Activated CD4-positive, alpha-beta T cell treated with anti-CD3 and anti-CD28 coated beads for 1 hour (primary cell): ENCODE results near the gene UBE2D2.
"Not testable (repeated sequence)": the region's sequence is repeated elsewhere in the genome, so short reads cannot be mapped to it uniquely, and the experiment has no call there.

Experiments used
- DNase-seq: peaks from one replicate; pipeline ENCODE4 v3.0.0-alpha.2; 2020

UBE2D2 gene

DNA sequence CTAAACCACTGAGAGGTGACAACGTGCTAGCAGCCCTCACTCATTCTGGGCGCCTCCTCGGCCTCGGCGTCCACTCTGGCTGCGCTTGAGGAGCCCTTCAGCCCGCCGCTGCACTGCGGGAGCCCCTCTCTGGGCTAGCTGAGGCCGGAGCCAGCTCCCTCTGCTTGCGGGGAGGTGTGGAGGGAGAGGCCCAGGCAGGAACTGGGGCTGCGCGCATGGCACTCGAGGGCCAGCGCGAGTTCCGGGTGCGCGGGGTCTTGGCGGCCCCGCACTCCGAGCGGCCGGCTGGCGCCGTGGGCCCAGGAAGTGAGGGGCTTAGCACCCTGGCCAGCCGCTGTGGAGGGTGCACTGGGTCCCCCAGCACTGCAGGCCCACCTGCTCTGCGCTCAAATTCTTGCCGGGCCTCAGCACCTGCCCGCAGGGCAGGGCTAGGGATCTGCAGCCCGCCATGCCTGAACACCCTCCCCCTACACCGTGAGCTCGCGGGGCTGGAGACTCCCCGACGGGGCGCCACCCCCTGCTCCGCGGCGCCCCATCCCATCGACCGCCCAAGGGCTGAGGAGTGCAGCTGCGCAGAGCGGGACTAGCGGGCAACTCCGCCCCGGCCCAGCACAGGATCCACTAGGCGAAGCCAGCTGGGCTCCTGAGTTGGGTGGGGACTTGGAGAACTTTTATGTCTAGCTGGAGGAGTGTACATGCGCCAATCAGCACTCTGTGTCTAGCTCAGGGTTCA lies 11.8 kb upstream of the UBE2D2 start:
- DNase-seq, result no peak

GRCh38 chr5:139550051-139550872 lies 10.9 kb upstream of the UBE2D2 start:
- not testable (repeated sequence) for DNase-seq

GRCh38 chr5:139551191-139551889 lies 9.8 kb upstream of the UBE2D2 start:
- no peak for DNase-seq

DNA sequence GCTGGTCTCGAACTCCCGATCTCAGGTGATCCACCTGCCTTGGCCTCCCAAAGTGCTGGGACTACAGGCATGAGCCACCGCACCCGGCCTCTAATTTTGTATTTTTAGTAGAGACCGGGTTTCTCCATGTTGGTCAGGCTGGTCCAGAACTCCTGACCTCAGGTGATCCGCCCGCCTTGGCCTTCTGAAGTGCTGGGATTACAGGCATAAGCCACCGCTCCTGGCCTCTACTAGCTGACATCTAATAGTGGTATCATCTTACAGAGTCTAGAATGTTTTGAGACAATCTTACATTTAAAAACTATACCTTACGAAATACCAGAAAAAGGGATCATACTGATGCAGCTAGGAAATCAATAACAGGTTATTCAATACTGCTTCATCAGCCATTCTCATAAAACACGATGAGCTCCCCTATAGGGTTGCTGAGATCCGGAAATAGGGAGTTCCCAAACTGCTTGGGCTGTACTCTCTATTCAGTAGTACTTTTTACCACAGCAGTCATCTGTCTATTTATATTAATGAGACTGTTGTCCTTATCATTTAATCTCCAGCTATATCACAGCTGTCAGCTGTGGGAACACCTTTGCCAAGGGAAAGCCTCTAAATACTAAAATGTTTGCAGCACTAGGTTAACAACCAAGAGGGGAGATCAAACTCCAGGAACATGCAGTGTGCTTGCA lies 8.1 kb upstream of the UBE2D2 start:
- DNase-seq, result no peak

DNA sequence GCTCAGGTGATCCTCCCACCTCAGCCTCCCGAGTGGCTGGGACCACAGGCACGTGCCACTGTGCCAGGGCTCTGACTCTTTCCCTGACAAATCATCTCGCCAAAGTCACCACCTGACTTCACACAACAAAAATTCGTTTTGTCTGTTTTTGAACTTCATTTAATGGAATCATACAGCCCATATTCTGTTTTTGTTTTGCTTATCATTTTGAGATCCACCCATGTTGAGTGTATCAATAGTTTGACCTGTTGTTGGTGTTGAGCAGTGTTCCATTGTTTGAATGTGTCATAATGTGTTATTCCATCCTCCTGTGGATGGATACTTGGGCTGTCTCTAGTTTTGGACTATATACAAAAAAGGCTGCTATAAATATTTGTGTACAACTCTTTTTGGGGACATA lies 6.9 kb upstream of the UBE2D2 start:
- DNase-seq, result no peak

- no peak for DNase-seq
Measured at GRCh38 chr5:139557811-139558210, 3.3 kb upstream of the UBE2D2 start.

GRCh38 chr5:139561655-139562451 lies 714 bp downstream of the UBE2D2 start:
- DNase-seq, result peak; percentile 25

DNA sequence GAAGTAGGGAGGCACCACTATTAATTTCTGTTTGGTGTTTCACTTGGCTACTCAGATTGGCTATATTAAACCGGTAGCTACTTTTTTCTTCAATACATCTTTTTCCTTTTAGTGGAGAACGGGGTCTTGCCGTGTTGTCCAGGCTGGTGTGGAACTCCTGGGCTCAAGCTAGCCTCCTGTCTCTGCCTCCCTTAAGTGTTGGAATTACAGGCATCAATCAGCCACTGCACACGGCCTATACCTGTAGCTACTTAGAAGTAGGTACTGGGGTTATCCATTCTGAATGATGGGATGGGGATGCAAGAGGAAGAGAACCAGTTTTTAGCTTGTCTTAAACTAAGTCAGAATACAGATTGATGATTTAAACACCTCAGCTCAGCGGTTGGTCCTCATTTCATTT lies 1.7 kb downstream of the UBE2D2 start:
- DNase-seq, result no peak

GRCh38 chr5:139565411-139566305 lies 4.5 kb downstream of the UBE2D2 start:
- peak; percentile 20 for DNase-seq

DNA sequence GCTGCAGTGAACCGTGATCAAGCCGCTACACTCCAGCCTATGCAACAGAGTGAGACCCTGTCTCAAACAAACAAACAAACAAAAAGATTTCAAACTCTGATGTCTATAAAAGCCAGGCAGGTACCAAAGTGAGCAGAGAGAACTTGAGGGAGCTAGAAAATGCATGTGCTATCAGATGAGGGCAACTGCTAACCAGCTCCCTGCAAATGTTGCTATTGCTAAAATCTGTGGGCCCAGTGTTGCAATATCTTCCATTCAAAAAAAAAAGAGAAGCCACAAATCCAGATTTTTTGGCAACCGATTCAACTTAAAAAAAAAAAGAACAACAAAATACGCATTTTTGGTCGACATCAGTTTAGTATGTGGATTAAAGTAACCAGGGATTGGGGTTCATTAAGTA lies 5.5 kb downstream of the UBE2D2 start:
- DNase-seq, result no peak

- DNase-seq, result no peak
Measured at GRCh38 chr5:139569270-139569955, 8.3 kb downstream of the UBE2D2 start.

DNA sequence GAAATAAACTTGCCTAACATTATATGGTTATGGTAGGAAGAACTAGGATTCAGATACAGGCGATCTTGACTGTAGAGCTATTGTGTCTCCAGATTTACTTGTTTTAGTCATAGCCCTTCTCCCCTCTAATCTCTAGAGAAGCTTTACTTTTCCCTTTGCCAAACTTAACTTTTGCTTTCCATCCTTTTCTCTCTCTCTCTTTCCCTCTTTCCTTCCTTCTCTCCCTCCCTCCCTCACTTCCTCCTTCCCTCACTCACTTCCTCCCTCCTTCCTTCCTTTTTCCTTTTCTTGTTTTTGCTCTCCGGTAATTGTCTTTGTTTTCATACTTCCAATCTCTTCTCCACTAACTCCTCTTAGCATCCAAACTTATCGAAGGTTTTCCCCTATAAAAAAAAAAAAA lies 10.4 kb downstream of the UBE2D2 start:
- no peak for DNase-seq

DNA sequence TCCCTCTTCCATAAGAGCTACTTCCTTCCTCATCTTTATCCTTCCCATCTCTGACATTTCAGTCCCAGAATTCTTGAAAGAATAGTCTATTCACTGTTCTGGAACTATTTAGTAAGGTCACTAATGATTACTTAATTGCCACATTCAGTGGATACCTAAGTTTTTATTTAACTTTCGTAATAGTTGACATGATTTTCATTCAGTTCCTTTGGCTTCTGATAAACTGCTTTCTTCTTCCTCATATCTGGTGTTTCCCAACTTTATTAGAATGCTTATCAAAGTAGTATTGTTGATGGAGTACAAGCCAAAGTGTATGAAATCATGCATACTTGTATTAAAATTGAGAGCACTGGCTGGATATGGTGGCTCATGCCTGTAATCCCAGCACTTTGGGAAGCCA lies 10.8 kb downstream of the UBE2D2 start:
- no peak for DNase-seq

DNA sequence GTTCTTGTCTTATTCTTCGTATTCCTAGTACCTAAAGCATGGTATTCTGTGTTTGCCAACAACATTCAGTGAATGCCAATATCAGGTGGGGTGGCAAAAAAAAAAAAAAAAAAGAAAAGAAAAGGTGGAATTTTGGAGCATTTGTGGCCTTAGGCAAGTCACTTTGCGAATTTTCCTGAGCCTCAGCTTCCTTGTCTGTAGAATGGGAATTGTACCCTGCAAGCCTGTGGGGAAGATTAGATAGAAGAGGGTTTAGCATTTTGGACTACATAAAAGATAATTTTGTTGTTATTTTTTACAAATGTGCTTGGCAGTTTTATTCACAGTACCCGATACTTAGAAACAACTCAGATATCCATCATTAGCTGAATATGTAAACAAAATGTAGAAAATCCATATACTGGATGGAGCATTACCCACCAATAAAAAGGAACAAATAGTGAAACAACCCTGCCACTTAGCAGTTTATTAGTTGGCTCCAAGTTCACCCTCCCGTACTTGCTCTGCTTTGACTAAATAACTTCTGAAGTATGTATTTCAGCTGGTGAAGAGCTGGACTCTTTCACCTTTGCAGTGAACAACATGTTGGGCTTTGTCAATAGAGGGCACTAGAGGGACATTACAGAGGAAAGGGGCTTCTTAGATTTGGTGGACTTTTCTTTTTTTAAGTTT lies 13.6 kb downstream of the UBE2D2 start:
- DNase-seq, result no peak

- no peak for DNase-seq
Measured at GRCh38 chr5:139575313-139575646, 14.1 kb downstream of the UBE2D2 start.

GRCh38 chr5:139575751-139576150 lies 14.6 kb downstream of the UBE2D2 start:
- DNase-seq, result no peak

DNA sequence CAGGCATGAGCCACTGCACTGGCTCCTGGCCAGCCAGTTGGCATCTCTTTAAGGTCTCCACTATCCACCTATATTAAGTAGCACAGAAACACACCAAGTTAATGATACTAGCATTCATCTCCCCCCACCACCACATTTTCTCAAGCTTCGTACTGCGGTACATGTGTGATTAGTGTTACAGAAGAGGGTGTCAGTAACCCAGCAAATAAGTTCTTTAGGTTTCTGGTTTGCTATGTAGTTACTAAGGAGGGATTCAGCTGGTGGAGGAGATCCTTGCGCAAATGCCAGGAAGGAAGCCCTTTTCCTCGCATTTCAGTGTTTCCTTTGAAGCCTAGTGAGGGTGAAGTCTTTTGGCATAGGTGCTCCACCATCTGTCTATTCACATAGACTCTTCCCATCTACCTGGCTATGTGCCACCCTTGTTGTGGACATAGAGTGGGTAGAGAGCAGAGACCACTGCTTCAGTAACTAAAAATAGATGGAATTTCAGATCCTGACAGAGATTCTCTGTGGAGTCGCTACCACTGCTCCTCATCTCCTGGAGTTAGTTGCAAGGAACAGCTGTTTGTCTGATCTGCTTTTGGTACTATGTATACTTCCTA lies 16.7 kb downstream of the UBE2D2 start:
- DNase-seq, result no peak

GRCh38 chr5:139578325-139578724 lies 17.2 kb downstream of the UBE2D2 start:
- DNase-seq, result no peak

DNA sequence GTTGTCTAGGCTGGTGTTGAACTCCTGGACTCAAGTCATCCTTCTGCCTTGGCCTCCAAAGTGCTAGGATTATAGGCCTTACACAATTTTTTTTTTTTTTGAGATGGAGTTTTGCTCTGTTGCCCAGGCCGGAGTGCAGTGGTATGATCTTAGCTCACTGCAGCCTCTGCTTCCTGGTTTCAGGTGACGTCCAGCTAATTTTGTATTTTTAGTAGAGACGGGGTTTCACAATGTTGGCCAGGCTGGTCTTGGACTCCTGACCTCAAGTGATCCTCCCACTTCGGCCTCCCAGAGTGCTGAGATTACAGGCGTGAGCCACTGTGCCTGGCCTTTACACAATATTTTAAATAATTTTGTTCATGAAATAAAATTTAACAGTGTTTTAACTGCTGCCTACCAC lies 21.0 kb downstream of the UBE2D2 start:
- DNase-seq, result not testable (repeated sequence)

- DNase-seq, result no peak
Measured at GRCh38 chr5:139584137-139584536, 23.0 kb downstream of the UBE2D2 start.
